T1000 (cell line): Measurements from ENCODE around the gene SCML1.

Source experiments
- DNase-seq: peaks from one replicate; lab custom pipeline; 2025; ENCODE audit warnings: mixed read lengths; lab: John Stamatoyannopoulos, UW

SCML1 gene

DNA sequence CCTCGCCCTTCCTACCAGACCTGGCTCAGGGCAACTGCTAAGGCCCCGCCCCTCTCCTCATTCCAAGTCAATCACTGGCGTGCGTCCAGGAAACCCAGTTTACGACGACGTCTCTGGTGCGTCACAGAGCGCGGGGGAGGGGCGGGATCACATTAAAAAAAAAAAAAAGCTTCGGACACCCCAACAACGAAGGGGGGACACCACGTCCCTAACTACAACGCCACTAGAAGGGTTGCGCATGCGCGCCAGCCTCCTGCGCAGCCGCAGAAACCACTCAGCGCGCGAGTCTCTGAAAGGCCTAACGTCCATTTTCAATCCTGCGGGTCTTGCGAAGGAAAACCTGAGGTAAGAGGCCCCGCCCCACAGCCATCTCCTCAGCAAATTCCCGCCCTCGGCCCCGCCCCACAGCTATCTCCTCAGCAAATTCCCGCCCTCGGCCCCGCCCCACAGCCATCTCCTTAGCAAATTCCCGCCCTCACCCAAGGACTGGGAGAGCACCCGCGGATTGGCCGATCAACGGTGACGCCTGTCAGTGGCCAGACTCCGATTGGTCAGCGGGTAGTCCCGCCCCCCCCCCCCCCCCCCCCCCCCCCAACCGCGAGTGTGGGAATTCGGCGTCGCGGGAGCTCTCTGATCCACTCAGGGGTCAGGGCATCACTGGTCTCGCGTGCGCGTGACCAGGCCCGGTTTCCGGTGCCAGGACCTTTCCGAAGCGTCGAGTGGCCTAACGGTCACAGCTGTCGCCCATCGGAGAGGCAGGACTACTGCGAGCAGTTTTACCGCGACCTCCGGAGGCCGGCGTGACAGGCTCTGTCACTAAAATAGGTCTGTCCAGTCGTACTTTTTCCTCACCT, at the start of gene SCML1:
Gene SCML1 (plus strand): TSS at position 638 of the 854 bp plus-strand sequence. CDS start 6,694 bp downstream, outside the sequence.
- peak; percentile 87 for DNase-seq

- no peak for DNase-seq
Measured at GRCh38 chrX:17687648-17688047, 49.6 kb upstream of the SCML1 start.

DNA sequence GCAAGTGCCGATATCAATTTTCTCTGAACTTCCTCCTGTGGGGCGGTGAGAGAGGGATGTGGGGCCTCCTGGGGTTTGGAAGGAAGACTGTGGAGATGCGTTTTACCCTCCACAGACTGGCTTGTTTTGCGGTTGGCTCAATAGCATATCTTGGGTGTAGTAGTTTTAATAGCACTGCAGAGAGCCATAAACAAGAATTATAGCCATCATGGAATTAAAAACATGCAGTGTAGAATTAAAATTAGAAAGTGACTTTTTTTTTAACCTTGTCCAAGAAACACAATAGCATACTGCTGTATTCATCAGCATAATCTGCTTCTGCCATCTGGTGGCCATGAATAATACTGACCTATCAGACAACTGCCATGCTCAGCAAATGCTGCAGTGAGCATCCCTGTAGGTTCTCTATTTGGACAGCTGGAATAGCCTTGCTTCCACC, 47.3 kb upstream of the SCML1 start:
- DNase-seq = peak; percentile 1

DNA sequence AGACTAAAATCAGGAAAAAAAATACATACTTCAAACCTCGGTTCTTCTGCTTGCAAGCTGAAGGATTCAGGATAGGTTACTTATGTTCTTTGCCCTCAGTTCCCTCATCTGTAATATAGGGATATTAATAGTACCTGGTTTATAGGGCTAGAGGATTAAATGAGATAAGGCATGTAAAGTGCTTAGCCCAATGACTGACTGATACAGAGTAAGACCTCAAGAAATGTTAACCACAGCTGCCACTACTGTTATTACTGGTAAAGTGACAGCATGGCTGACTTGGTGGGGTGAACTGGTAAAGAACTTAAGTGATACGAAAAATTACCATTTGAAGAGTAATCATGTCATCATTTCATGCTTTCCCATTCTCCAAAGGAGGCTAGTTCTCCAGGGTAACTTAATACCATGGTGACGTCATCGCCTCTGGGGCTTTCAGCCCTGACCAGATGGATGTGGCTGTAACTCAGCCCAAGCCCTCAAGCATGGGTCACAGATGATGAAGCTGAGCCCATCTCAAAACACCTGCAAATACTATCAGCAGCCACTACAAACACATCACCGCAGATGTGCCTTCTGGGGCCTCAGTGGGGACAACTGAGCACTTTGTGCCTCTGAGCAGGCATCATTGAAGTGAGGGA, 44.5 kb upstream of the SCML1 start:
- DNase-seq = peak; percentile 31

- no peak for DNase-seq
Measured at GRCh38 chrX:17697191-17697590, 40.1 kb upstream of the SCML1 start.

DNA sequence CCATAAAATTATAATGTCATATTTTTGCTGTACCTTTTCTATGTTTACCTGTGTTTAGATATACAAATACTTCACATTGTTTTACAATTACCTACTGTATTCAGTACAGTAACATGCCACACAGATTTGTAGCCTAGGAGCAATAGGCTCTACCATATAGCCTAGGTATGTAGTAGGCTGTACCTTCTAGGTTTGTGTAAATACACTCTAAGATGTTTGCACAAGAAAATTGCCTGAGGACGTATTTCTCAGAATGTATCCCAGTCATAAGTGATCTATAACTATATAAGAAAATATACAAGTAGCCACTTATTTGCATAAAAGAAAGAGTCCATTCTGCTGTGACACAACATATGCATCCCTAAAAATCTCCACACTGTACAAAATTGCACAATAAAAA, 36.3 kb upstream of the SCML1 start:
- no peak for DNase-seq

DNA sequence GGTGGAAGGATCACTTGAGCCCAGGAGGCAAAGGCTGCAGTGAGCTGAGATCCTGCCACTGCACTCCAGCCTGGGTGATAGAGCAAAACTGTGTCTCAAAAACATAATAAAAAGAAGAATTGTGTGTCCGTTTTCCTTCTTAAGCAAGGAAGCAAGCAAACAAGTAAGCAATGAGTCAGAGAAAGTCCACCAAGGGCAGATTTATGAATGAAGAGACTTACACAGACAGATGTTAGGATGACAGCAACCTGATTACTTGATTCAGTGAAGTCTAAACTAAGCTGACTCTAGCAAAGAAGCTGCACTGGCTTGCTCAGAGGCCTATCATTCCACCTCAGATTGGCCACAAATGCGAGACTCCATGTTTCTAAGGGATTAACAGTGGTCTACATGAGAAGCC, 34.1 kb upstream of the SCML1 start:
- peak; percentile 0 for DNase-seq

GRCh38 chrX:17705211-17705610, 32.1 kb upstream of the SCML1 start:
- DNase-seq = no peak

- peak; percentile 0 for DNase-seq
Measured at GRCh38 chrX:17706676-17707075, 30.6 kb upstream of the SCML1 start.

GRCh38 chrX:17707731-17708130, 29.6 kb upstream of the SCML1 start:
- DNase-seq = peak; percentile 0

DNA sequence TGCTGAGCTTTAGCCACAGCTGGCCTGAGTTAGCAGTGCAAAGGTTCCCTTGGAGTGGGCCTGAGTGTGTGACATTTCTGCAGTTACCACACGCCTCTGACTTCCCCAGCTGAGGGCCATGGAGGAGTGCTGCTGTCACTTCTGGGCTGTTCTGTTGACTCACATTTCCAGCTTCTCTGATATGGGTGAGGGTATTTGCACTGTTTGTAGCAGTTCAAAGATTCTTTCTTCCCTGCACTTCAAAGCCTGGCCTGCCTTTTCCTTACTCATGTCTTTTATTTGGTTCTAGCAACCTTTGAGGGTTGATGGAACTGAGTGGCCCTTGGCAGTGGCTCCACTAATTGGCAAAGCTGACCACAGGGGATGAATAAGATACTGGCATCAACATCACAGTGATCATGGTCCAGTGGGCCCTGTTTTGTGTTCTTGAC, 26.4 kb upstream of the SCML1 start:
- DNase-seq = no peak

DNA sequence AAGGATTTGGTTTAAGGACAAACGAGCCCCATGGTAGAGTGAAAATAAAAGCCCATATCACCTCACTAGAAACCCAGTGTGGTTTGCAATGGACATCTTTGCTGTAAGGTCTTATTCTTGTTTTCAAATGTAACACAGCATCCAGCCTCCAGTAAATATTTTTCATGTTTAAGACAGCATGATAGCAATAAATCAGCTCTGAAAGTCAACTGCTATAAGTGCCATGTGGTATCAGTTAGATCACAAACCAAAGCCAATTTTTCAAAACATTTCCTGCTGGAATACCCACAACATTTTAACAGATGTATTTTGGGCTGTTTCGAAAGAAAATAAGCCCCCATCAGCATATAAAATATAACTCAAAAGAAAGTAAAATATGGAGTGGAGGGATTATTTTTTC, 24.0 kb upstream of the SCML1 start:
- no peak for DNase-seq

- no peak for DNase-seq
Measured at GRCh38 chrX:17718649-17719165, 18.6 kb upstream of the SCML1 start.

GRCh38 chrX:17719711-17720110, 17.6 kb upstream of the SCML1 start:
- no peak for DNase-seq

DNA sequence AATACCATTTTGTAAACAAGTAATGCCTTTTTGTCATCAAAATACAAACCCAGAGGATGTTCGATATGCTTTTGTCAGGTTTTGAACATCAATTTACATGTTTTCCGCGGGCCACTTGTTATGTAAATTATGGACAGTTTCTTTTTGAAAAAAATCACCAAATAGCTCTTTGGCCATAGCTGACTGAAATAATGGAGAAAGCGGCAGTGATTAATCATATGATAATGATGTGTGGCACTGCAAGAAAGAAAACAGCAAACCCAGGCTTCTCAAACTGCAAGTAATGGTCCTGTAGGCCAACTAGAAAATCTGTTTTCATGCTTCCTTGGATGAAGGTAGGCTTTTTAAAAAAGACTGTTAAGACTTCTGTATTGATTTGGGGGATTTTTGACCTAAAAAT, 15.6 kb upstream of the SCML1 start:
- DNase-seq = no peak

DNA sequence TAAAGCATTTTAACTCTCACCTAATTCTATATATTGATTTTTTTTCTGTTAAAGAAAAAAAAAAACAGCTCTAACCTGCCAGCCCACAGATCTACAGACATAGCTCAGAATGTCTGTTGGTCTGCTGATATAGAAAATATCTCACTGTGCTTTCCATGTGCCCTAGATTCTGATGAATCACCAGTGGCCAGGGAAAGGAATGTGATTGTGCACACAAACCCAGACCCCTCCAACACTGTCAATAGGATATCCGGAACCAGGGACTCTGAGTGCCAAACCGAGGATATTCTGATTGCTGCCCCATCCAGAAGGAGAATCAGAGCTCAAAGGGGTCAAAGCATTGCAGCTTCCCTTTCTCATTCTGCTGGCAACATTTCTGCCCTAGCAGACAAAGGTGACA, 12.1 kb upstream of the SCML1 start:
- DNase-seq = no peak

DNA sequence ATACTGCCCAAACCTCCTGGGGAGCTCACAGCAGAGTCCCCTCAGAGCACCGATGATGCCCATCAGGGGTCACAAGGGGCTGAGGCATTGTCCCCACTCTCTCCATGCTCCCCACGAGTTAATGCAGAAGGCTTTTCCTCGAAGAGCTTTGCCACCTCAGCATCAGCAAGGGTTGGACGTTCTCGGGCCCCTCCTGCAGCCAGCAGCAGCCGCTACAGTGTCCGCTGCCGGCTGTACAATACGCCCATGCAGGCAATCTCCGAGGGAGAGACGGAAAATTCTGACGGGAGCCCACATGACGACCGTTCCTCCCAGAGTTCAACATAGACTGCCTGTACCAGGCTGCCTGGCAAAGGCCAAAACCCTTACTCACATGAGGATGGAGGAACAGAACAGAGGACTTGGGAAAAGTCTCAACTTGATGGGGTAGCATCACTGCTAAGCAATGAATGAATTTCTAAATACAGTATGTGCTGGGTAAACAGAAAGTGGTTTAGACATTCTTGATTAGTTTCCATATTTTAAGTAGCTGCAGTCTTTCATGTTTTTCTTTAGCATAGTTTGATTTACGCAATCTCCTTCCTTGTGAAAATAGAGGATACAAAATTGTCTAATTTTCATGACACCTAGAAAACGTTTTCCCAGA, 5.0 kb upstream of the SCML1 start:
- DNase-seq = no peak

- no peak for DNase-seq
Measured at GRCh38 chrX:17735406-17735805, 1.9 kb upstream of the SCML1 start.

GRCh38 chrX:17736478-17736855, 826 bp upstream of the SCML1 start:
- DNase-seq = no peak

- DNase-seq = no peak
Measured at GRCh38 chrX:17737710-17737985, 355 bp downstream of the SCML1 start.

GRCh38 chrX:17737986-17738713, 857 bp downstream of the SCML1 start:
- DNase-seq = peak; percentile 1
